K562 (cell line): ENCODE data around the gene RHOF. TPM values are rescaled to one million over a fixed set of nuclear protein-coding genes. Genes with fewer than 3 reads are reported as not detected.

ENCODE experiments used
- ARID3B ChIP-seq: fragments of 250-450 bp; sonication (Bioruptor Pico); IDR thresholded peaks from 2 replicates; pipeline ENCODE4 v1.4.0; 2020; ENCODE audit warnings: borderline replicate concordance
- CBFB ChIP-seq: sonication (generic); formaldehyde crosslinking; IDR thresholded peaks from 2 replicates; pipeline ENCODE4 v1.4.0; 2020; ENCODE audit warnings: mild to moderate bottlenecking, missing genetic modification reagents
- CTBP1 ChIP-seq: fragments of 450-650 bp; IDR thresholded peaks from 2 replicates; pipeline ENCODE4 v1.6.1; 2016; ENCODE audit warnings: borderline replicate concordance
- FOS ChIP-seq: IDR thresholded peaks from 3 replicates; pipeline ENCODE4 v1.6.1; 2011; ENCODE audit not compliant: insufficient read length; ENCODE audit errors: extremely low read depth
- HDAC1 ChIP-seq, 2 experiments: fragments of 450-650 bp; IDR thresholded peaks; 2 replicates each; pipeline ENCODE4 v1.6.1; 2016 to 2017; ENCODE audit warnings: inconsistent platforms in 1 of 2, mild to moderate bottlenecking in 1 of 2, moderate library complexity in 1 of 2
- HMG20B ChIP-seq: fragments of 250-450 bp; sonication (Bioruptor Pico); IDR thresholded peaks from 2 replicates; pipeline ENCODE4 v1.5.0; 2021; ENCODE audit warnings: mild to moderate bottlenecking
- IRF9 ChIP-seq: fragments of 450-650 bp; IDR thresholded peaks from 2 replicates; pipeline ENCODE4 v1.6.1; 2016; ENCODE audit warnings: missing biosample characterization, missing genetic modification characterization
- PCBP1 ChIP-seq: fragments of 200-400 bp; formaldehyde crosslinking; IDR thresholded peaks from 2 replicates; pipeline ENCODE4 v1.6.1; 2018; ENCODE audit warnings: mild to moderate bottlenecking, low read depth, low read length; ENCODE audit not compliant: poor library complexity, severe bottlenecking
- PHF20 ChIP-seq: fragments of 450-650 bp; IDR thresholded peaks from 2 replicates; pipeline ENCODE4 v1.6.1; 2018; ENCODE audit not compliant: partially characterized antibody
- POLR3A ChIP-seq: IDR thresholded peaks from 2 replicates; pipeline ENCODE4 v1.6.1; 2011; ENCODE audit warnings: borderline replicate concordance, mild to moderate bottlenecking, moderate library complexity; ENCODE audit not compliant: insufficient read length, insufficient read depth; ENCODE audit errors: extremely low read depth
- ZBTB40 ChIP-seq, 2 experiments: fragments of 450-650 bp in 1 of 2; sonication (generic) in 1 of 2; formaldehyde crosslinking in 1 of 2; IDR thresholded peaks; 2 replicates each; pipeline versions ENCODE4 v1.7.1 to v1.9.0; 2016 to 2022; ENCODE audit warnings: inconsistent platforms in 1 of 2, mild to moderate bottlenecking in 1 of 2, missing genetic modification reagents in 1 of 2
- ZNF217 ChIP-seq: sonication (generic); formaldehyde crosslinking; IDR thresholded peaks from 2 replicates; pipeline ENCODE4 v1.8.0; 2022; ENCODE audit warnings: mild to moderate bottlenecking, missing genetic modification reagents
- ZNF316 ChIP-seq: fragments of 450-650 bp; IDR thresholded peaks from 2 replicates; pipeline ENCODE4 v1.6.1; 2016
- ZNF583 ChIP-seq: fragments of 250-450 bp; sonication (Bioruptor Pico); IDR thresholded peaks from 2 replicates; pipeline ENCODE4 v1.4.0; 2020
- polyA plus RNA-seq, 8 experiments: library from polyadenylated mRNA; depleted of rRNA in 4 of 8; stranded (reverse) in 5 of 8; unstranded in 3 of 8; fragments of >200 nt; fragmentation: Nextera tagmentation in 2 of 8; fragmentation: Illumina TruSeq in 1 of 8; extraction: Ambion mirVana in 2 of 8; extraction: Trizol in 1 of 8; gene quantifications; 2 replicates each; pipeline versions ENCODE4 v1.2.1 to v1.2.3, GENCODE V29; 2011 to 2014; ENCODE audit warnings: inconsistent platforms in 1 of 8, missing spikeins in 1 of 8
- total RNA-seq, 7 experiments: library from RNA; depleted of rRNA in 6 of 7; stranded (reverse); fragments of >200 nt in 6 of 7; fragmentation: Illumina TruSeq in 2 of 7; extraction: Trizol in 2 of 7; gene quantifications; 2 replicates each; pipeline versions ENCODE4 v1.2.1 to v1.2.3, GENCODE V29; 2011 to 2021; ENCODE audit warnings: low replicate concordance in 1 of 7

RHOF gene
- total and polyA plus RNA-seq, 9 of the 15 experiments (the other 6 are each of a cell fraction or from before 2014, with no cell fraction given) = 0.13 to 10.1 (median 4.0) TPM

- TF ChIP-seq PHF20 (no peak), HMG20B (CRISPR knock-in tag) (no peak), CBFB (CRISPR knock-in tag) (peak; percentile 73; the same call in 1 of the 2 replicates), HDAC1 (IDR thresholded peaks at IDR 0.05) (peak in 1 of 2 experiments; percentile 31; a peak in 1 of 4 replicates), IRF9 (no peak), FOS (peak; percentile 60), PCBP1 (no peak), ZBTB40 (IDR thresholded peaks at IDR 0.05) (no peak), ZBTB40 (CRISPR knock-in tag; IDR thresholded peaks at IDR 0.05) (0 out of 2 replicates have a peak, but pooled peaks have one; percentile 4), ZNF316 (no peak), ZNF583 (no peak), ZNF217 (CRISPR knock-in tag) (no peak), CTBP1 (peak; percentile 60; the same call in 1 of the 2 replicates), POLR3A (no peak), ARID3B (no peak)
Measured at GRCh38 chr12:121802843-121803698, 9.6 kb upstream of the RHOF start (continued).
